Measurements from ENCODE around the gene REV1. TPM values are rescaled to one million over a fixed set of nuclear protein-coding genes. Genes with fewer than 3 reads are reported as not detected.

The REV1 gene
- total and polyA plus RNA-seq, 4 donors: 4.0 to 37.7 (median 16.2) TPM

- no peak for TF ChIP-seq REST (IDR thresholded peaks at IDR 0.05)
- no peak for TF ChIP-seq HNF4G (IDR thresholded peaks at IDR 0.05)
Measured at GRCh38 chr2:99481941-99482340, 7.9 kb downstream of the REV1 start (continued).

- WGBS: 99% methylated on average over 2 of the region's 2 CpGs
- peaks cover 12 to 24% (median 19%) of the 10 kb centered on the region in 4 donors for H3K4me1 ChIP-seq (ENCODE audit: control insufficient read depth in 4 of 4, insufficient read depth in 4 of 4, low read length in 3 of 4)
- DNase-seq (ENCODE audit: low spot score): no peak
- H3K27me3 ChIP-seq (ENCODE audit: control insufficient read depth in 4 of 4, insufficient read depth in 4 of 4, low read length in 3 of 4): no peaks in the 10 kb centered on the region
- no peak overlapping the region for H3K4me3 ChIP-seq (ENCODE audit: low read depth in 1 of 3, low read length in 3 of 3)
- no peak for TF ChIP-seq RXRA (IDR thresholded peaks at IDR 0.05)
- no peak for TF ChIP-seq FOXA1 (IDR thresholded peaks at IDR 0.05)
- TF ChIP-seq HNF4A (conservative IDR thresholded peaks at IDR 0.05): no peak
- no peak for TF ChIP-seq GABPA (IDR thresholded peaks at IDR 0.05 in 1 of 2, conservative IDR thresholded peaks at IDR 0.05 in 1 of 2)
- no peak overlapping the region for H3K27ac ChIP-seq (ENCODE audit: low read depth in 1 of 2, low read length in 2 of 2)
- no peaks in the 10 kb centered on the region for H3K9me3 ChIP-seq (ENCODE audit: control insufficient read depth in 4 of 4, low read length in 3 of 4)
- H3K36me3 ChIP-seq (ENCODE audit: control insufficient read depth in 4 of 4, insufficient read depth in 3 of 4, low read depth in 1 of 4, low read length in 3 of 4): no peaks in the 10 kb centered on the region
- no peak overlapping the region for H3K9ac ChIP-seq (ENCODE audit: low read depth in 1 of 2, low read length in 2 of 2)
Measured at GRCh38 chr2:99481527-99481926, 8.3 kb downstream of the REV1 start.

- no peak for DNase-seq (ENCODE audit: low spot score)
- no peaks in the 10 kb centered on the region for H3K27me3 ChIP-seq (ENCODE audit: control insufficient read depth in 4 of 4, insufficient read depth in 4 of 4, low read length in 3 of 4)
- no peaks in the 10 kb centered on the region for H3K9me3 ChIP-seq (ENCODE audit: control insufficient read depth in 4 of 4, low read length in 3 of 4)
- H3K36me3 ChIP-seq (ENCODE audit: control insufficient read depth in 4 of 4, insufficient read depth in 3 of 4, low read depth in 1 of 4, low read length in 3 of 4): no peaks in the 10 kb centered on the region
- H3K4me1 ChIP-seq (ENCODE audit: control insufficient read depth in 4 of 4, insufficient read depth in 4 of 4, low read length in 3 of 4): peaks cover 10 to 29% (median 20%) of the 10 kb centered on the region in 4 donors
- H3K27ac ChIP-seq (ENCODE audit: low read depth in 1 of 2, low read length in 2 of 2): no peak overlapping the region
- no peak overlapping the region for H3K9ac ChIP-seq (ENCODE audit: low read depth in 1 of 2, low read length in 2 of 2)
- no peak for TF ChIP-seq RAD21 (IDR thresholded peaks at IDR 0.05)
- TF ChIP-seq REST (IDR thresholded peaks at IDR 0.05): no peak
- TF ChIP-seq TAF1 (conservative IDR thresholded peaks at IDR 0.05): no peak
- TF ChIP-seq MAX (IDR thresholded peaks at IDR 0.05): no peak
- TF ChIP-seq GABPA (IDR thresholded peaks at IDR 0.05 in 1 of 2, conservative IDR thresholded peaks at IDR 0.05 in 1 of 2): no peak
- no peak for TF ChIP-seq ATF3 (IDR thresholded peaks at IDR 0.05)
- no peak for TF ChIP-seq CTCF (IDR thresholded peaks at IDR 0.05; ENCODE audit: low read depth, low read length, missing input control)
- TF ChIP-seq HNF4G (IDR thresholded peaks at IDR 0.05): no peak
- no peak for TF ChIP-seq NR2F2 (IDR thresholded peaks at IDR 0.05)
- TF ChIP-seq RXRA (IDR thresholded peaks at IDR 0.05): no peak
- TF ChIP-seq YY1 (IDR thresholded peaks at IDR 0.05): no peak
- no peak for TF ChIP-seq FOXA1 (IDR thresholded peaks at IDR 0.05)
- TF ChIP-seq FOXA2 (IDR thresholded peaks at IDR 0.05): no peak
- no peak for TF ChIP-seq EGR1 (IDR thresholded peaks at IDR 0.05; ENCODE audit: low read depth in 2 of 2)
- TF ChIP-seq ZBTB33 (IDR thresholded peaks at IDR 0.05): no peak
- no peak overlapping the region for H3K4me3 ChIP-seq (ENCODE audit: low read depth in 1 of 3, low read length in 3 of 3)
- WGBS: 80% methylated on average over 1 of the region's 1 CpG
Measured at GRCh38 chr2:99480390-99480789, 9.4 kb downstream of the REV1 start.

Data from liver (tissue), 9 donors.